Measurements from ENCODE around the gene AGTR2. TPM values are rescaled to one million over a fixed set of nuclear protein-coding genes. Genes with fewer than 3 reads are reported as not detected.
"Not testable (repeated sequence)": the region's sequence is repeated elsewhere in the genome, so short reads cannot be mapped to it uniquely, and the experiment has no call there.

Gene AGTR2
- total and polyA plus RNA-seq, 9 of the 15 experiments (the other 6 are each of a cell fraction or from before 2014, with no cell fraction given), result not detected

DNA sequence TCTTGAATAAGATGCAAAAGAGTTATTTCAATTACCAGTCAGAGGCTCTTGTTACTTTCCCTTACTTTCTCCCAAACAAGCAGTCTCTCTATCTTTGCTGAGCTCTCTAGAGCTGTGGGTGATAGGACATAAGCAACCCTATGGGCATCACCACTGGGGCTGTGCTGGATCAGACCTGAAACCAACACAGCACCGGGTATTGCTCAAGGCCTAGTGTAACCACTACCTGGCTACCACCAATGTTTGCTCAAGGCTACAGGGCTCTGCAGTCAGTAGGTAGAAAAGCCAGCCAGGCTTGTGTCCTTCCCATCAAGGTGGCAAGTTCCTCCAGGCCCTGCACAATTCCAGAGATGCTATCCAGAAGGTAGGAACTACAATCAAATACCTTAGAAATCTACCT is 35.3 kb upstream of the AGTR2 start:
- no peaks in the 10 kb centered on the region for H3K9me3 ChIP-seq (replicated peaks; ENCODE audit: control insufficient read depth, insufficient read depth, low read depth, low read length)
- no peak overlapping the region for H2AFZ ChIP-seq (ENCODE audit: low read depth, low read length)
- no peak overlapping the region for H3K27ac ChIP-seq (ENCODE audit: extremely low read depth, low read depth, low read length)
- no TSS peak for BruUV-seq (replicated peaks)
- no peak overlapping the region for H3K9ac ChIP-seq (ENCODE audit: insufficient read depth in 1 of 2, low read depth in 2 of 2, low read length in 2 of 2)
- TF ChIP-seq HMGN3 (IDR thresholded peaks at IDR 0.05; ENCODE audit: borderline replicate concordance, extremely low read depth, insufficient read length, low read depth, low read length) (no peak), SMC3 (conservative IDR thresholded peaks at IDR 0.05; ENCODE audit: insufficient read depth, low read depth, low read length) (no peak), BCOR (IDR thresholded peaks at IDR 0.05) (no peak), ZC3H8 (IDR thresholded peaks at IDR 0.05) (no peak)
- TF ChIP-seq, protein P1, sequence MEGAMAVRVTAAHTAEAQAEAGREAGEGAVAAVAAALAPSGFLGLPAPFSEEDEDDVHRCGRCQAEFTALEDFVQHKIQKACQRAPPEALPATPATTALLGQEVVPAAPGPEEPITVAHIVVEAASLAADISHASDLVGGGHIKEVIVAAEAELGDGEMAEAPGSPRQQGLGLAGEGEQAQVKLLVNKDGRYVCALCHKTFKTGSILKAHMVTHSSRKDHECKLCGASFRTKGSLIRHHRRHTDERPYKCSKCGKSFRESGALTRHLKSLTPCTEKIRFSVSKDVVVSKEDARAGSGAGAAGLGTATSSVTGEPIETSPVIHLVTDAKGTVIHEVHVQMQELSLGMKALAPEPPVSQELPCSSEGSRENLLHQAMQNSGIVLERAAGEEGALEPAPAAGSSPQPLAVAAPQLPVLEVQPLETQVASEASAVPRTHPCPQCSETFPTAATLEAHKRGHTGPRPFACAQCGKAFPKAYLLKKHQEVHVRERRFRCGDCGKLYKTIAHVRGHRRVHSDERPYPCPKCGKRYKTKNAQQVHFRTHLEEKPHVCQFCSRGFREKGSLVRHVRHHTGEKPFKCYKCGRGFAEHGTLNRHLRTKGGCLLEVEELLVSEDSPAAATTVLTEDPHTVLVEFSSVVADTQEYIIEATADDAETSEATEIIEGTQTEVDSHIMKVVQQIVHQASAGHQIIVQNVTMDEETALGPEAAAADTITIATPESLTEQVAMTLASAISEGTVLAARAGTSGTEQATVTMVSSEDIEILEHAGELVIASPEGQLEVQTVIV (CRISPR knock-in tag; IDR thresholded peaks at IDR 0.05; ENCODE audit: borderline replicate concordance), result no peak
- POLR2A ChIA-PET, result no interaction called here
- FAIRE-seq (no peak), DNase-seq (ENCODE audit: extremely low read depth in 1 of 4, low spot score in 3 of 4) (no peak), ATAC-seq (no peak)
- WGBS (ENCODE audit: insufficient coverage, low coverage, missing lambda C conversion rate), result 0% methylated on average over 1 of the region's 1 CpG
- H3K4me3 ChIP-seq, result no peak overlapping the region
- no peaks in the 10 kb centered on the region for H3K9me1 ChIP-seq (ENCODE audit: control insufficient read depth, insufficient read depth, low read length)
- H3K36me3 ChIP-seq (ENCODE audit: control insufficient read depth, insufficient read depth, low read length), result no peaks in the 10 kb centered on the region
- H4K20me1 ChIP-seq (replicated peaks; ENCODE audit: control insufficient read depth, insufficient read depth, low read length), result no peaks in the 10 kb centered on the region
- no peak overlapping the region for H3K4me2 ChIP-seq (ENCODE audit: insufficient read depth, low read length)
- in situ Hi-C loops (cut with MboI) (no loop called here), intact Hi-C loops (cut with micrococcal nuclease) (no loop called here)
- H3K4me1 ChIP-seq (replicated peaks in 1 of 2; ENCODE audit: control insufficient read depth in 2 of 2, insufficient read depth in 2 of 2, low read length in 2 of 2), result no peaks in the 10 kb centered on the region
- no peaks in the 10 kb centered on the region for H3K27me3 ChIP-seq (ENCODE audit: control insufficient read depth in 2 of 2, insufficient read depth in 2 of 2, low read length in 2 of 2)
- H3K79me2 ChIP-seq (ENCODE audit: control insufficient read depth, insufficient read depth, low read length), result no peaks in the 10 kb centered on the region
- CTCF ChIA-PET (ENCODE audit: low intra/inter-chr PET ratio), result no interaction called here

DNA sequence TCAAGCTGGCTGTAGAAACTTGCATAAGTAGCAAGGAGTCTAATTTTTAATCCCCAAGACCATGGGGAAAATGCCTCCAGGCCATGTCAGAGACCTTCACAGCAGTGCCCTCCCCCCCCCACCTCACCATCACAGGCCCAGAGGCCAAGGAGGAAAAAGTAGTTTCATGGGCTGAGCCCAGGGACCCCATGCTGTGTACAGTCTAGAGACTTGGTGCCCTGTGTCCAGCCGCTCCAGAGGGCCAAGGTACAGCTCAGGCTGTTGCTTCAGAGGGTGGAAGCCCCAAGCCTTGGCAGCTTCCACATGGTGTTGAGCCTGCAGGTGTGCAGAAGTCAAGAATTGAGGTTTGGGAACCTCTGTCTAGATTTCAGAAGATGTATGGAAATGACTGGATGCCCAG is 29.3 kb upstream of the AGTR2 start:
- ATAC-seq; CTCF ChIA-PET (ENCODE audit: low intra/inter-chr PET ratio); H3K4me1 ChIP-seq (replicated peaks in 1 of 2; ENCODE audit: control insufficient read depth in 2 of 2, insufficient read depth in 2 of 2, low read length in 2 of 2); H3K27me3 ChIP-seq (ENCODE audit: control insufficient read depth in 2 of 2, insufficient read depth in 2 of 2, low read length in 2 of 2); H3K4me3 ChIP-seq; H3K9me3 ChIP-seq (replicated peaks; ENCODE audit: control insufficient read depth, insufficient read depth, low read depth, low read length); intact Hi-C loops (cut with micrococcal nuclease); DNase-seq (ENCODE audit: extremely low read depth in 1 of 4, low spot score in 3 of 4); H4K20me1 ChIP-seq (replicated peaks; ENCODE audit: control insufficient read depth, insufficient read depth, low read length); H3K9me1 ChIP-seq (ENCODE audit: control insufficient read depth, insufficient read depth, low read length); H2AFZ ChIP-seq (ENCODE audit: low read depth, low read length); POLR2A ChIA-PET; in situ Hi-C loops (cut with MboI); BruUV-seq (replicated peaks); FAIRE-seq; H3K79me2 ChIP-seq (ENCODE audit: control insufficient read depth, insufficient read depth, low read length); H3K36me3 ChIP-seq (ENCODE audit: control insufficient read depth, insufficient read depth, low read length); H3K27ac ChIP-seq (ENCODE audit: extremely low read depth, low read depth, low read length); H3K9ac ChIP-seq (ENCODE audit: insufficient read depth in 1 of 2, low read depth in 2 of 2, low read length in 2 of 2); H3K4me2 ChIP-seq (ENCODE audit: insufficient read depth, low read length): not testable (repeated sequence)
- WGBS (ENCODE audit: insufficient coverage, low coverage, missing lambda C conversion rate), result no CpG with 5 or more reads among the region's 1 CpG

Measured in K562 (cell line).